Liver (tissue), 9 donors: ENCODE data around the gene TTC28. TPM values are rescaled to one million over a fixed set of nuclear protein-coding genes. Genes with fewer than 3 reads are reported as not detected.

Experiments used
- DNase-seq: peaks from one replicate; pipeline ENCODE4 v3.0.0-alpha.2; 2017; ENCODE audit warnings: low spot score
- H3K27ac ChIP-seq, 2 donors: one replicate each; pipeline ENCODE4 v1.7.0; 2013; ENCODE audit warnings: inconsistent platforms in 2 of 2, low read length in 2 of 2, control low read depth in 1 of 2, low read depth in 1 of 2, mild to moderate bottlenecking in 1 of 2
- H3K27me3 ChIP-seq, 4 donors: one replicate each; pipeline versions ENCODE4 v1.6.1 to v1.7.0; 2013; ENCODE audit warnings: low read length in 3 of 4, inconsistent platforms in 1 of 4, mild to moderate bottlenecking in 1 of 4, moderate library complexity in 1 of 4; ENCODE audit not compliant: control insufficient read depth in 4 of 4, insufficient read depth in 4 of 4
- H3K36me3 ChIP-seq, 4 donors: one replicate each; pipeline versions ENCODE4 v1.6.1 to v1.7.0; 2013; ENCODE audit warnings: low read length in 3 of 4, mild to moderate bottlenecking in 3 of 4, low read depth in 1 of 4, moderate library complexity in 1 of 4; ENCODE audit not compliant: control insufficient read depth in 4 of 4, insufficient read depth in 3 of 4
- H3K4me1 ChIP-seq, 4 donors: one replicate each; pipeline versions ENCODE4 v1.6.1 to v1.7.0; 2013; ENCODE audit warnings: low read length in 3 of 4, mild to moderate bottlenecking in 3 of 4, moderate library complexity in 1 of 4; ENCODE audit not compliant: control insufficient read depth in 4 of 4, insufficient read depth in 4 of 4
- H3K4me3 ChIP-seq, 3 donors: one replicate each; pipeline versions ENCODE4 v1.6.1 to v1.7.0; 2013; ENCODE audit warnings: low read length in 3 of 3, control low read depth in 1 of 3, low read depth in 1 of 3, mild to moderate bottlenecking in 1 of 3
- H3K9ac ChIP-seq, 2 donors: one replicate each; pipeline ENCODE4 v1.7.0; 2013; ENCODE audit warnings: low read length in 2 of 2, mild to moderate bottlenecking in 2 of 2, moderate library complexity in 2 of 2, control low read depth in 1 of 2, low read depth in 1 of 2
- H3K9me3 ChIP-seq, 4 donors: one replicate each; pipeline versions ENCODE4 v1.6.1 to v1.7.0; 2013; ENCODE audit warnings: low read length in 3 of 4; ENCODE audit not compliant: control insufficient read depth in 4 of 4
- ATF3 ChIP-seq: IDR thresholded peaks from 2 replicates; pipeline ENCODE4 v1.6.1; 2016; ENCODE audit warnings: antibody characterized with exemption
- EGR1 ChIP-seq, 2 donors: IDR thresholded peaks; 2 replicates each; pipeline ENCODE4 v1.6.1; 2016 to 2018; ENCODE audit warnings: antibody characterized with exemption in 2 of 2, low read depth in 2 of 2
- FOXA1 ChIP-seq: IDR thresholded peaks from 2 replicates; pipeline ENCODE4 v1.6.1; 2016; ENCODE audit warnings: antibody characterized with exemption
- FOXA2 ChIP-seq: IDR thresholded peaks from 2 replicates; pipeline ENCODE4 v1.6.1; 2016; ENCODE audit warnings: antibody characterized with exemption
- GABPA ChIP-seq, 2 donors: IDR thresholded peaks in 1 of 2; conservative IDR thresholded peaks in 1 of 2; 2 replicates each; pipeline ENCODE4 v1.6.1; 2016; ENCODE audit warnings: antibody characterized with exemption in 2 of 2, mild to moderate bottlenecking in 1 of 2, moderate library complexity in 1 of 2
- HNF4A ChIP-seq, 2 donors: conservative IDR thresholded peaks; 2 replicates each; pipeline ENCODE4 v1.6.1; 2016; ENCODE audit warnings: antibody characterized with exemption in 2 of 2, mild to moderate bottlenecking in 2 of 2
- JUND ChIP-seq, 2 donors: IDR thresholded peaks; 2 replicates each; pipeline ENCODE4 v1.6.1; 2016; ENCODE audit warnings: antibody characterized with exemption in 2 of 2
- REST ChIP-seq: IDR thresholded peaks from 2 replicates; pipeline ENCODE4 v1.6.1; 2016; ENCODE audit warnings: antibody characterized with exemption, mild to moderate bottlenecking
- SP1 ChIP-seq: IDR thresholded peaks from 2 replicates; pipeline ENCODE4 v1.6.1; 2018; ENCODE audit warnings: antibody characterized with exemption, mild to moderate bottlenecking
- WGBS: extraction: QIAGEN DNeasy Blood & Tissue Kit; methylation state at CpG from one replicate; pipeline ENCODE4 v1.1.7; 2013; 5-methylcytosine and 5-hydroxymethylcytosine counted together
- polyA plus RNA-seq, 2 donors: library from polyadenylated mRNA; stranded (reverse) in 1 of 2; unstranded in 1 of 2; fragments of 200-250 nt in 1 of 2; fragments of >200 nt in 1 of 2; fragmentation: Nextera tagmentation in 1 of 2; extraction: Ambion mirVana in 1 of 2; gene quantifications; one replicate each; pipeline versions ENCODE4 v1.2.1 to v1.2.3, GENCODE V29; 2013 to 2015
- total RNA-seq, 2 donors: library from RNA; depleted of rRNA; stranded (reverse); fragments of >200 nt; gene quantifications; one replicate each; pipeline ENCODE4 v1.2.3, GENCODE V29; 2014
- TF ChIP-seq, protein P1 (sequence below): IDR thresholded peaks from 2 replicates; pipeline ENCODE4 v1.6.1; 2016; ENCODE audit warnings: antibody characterized with exemption
- TF ChIP-seq, protein P2 (sequence below): fragments of 150-350 bp; IDR thresholded peaks from 2 replicates; pipeline ENCODE4 v1.5.1; 2017; ENCODE audit warnings: improper control_type of control experiment, low read depth, low read length; ENCODE audit not compliant: missing input control
- donor health status: healthy.
- donor health status: healthy.
- donor health status: healthy.
- donor health status: healthy.
- donor health status: healthy.

The TTC28 gene
- total and polyA plus RNA-seq, 4 donors = 4.2 to 19.4 (median 5.9) TPM

DNA sequence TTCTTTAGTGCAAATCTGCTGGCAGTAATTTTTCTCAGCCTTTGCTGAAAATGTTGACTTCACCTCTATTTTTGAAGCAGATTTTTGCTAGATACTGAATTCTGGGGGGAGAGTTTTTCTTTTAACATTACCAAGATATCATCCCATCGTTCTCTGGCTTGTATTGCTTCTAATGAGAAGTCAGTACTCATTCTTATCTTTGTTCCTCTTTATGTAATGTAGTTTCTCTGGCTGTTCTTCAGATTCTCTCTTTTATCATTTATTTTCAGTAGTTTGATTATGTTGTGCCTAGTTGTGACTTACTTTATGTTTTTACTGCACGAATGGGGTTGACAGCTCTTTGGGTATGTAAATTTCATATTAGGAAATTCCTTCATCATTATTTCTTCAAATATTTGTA is 441.9 kb downstream of the TTC28 start:
- Histone ChIP-seq H3K27me3 (no peaks in the 10 kb centered on the region), H3K9ac (no peak overlapping the region), H3K4me1 (peaks cover 0 to 1% (median 0%) of the 10 kb centered on the region in 4 donors), H3K9me3 (no peaks in the 10 kb centered on the region), H3K36me3 (no peaks in the 10 kb centered on the region), H3K4me3 (no peak overlapping the region), H3K27ac (no peak overlapping the region)
- DNase-seq = no peak
- no peak for TF ChIP-seq JUND (IDR thresholded peaks at IDR 0.05)
- TF ChIP-seq REST = no peak
- TF ChIP-seq, protein P1, sequence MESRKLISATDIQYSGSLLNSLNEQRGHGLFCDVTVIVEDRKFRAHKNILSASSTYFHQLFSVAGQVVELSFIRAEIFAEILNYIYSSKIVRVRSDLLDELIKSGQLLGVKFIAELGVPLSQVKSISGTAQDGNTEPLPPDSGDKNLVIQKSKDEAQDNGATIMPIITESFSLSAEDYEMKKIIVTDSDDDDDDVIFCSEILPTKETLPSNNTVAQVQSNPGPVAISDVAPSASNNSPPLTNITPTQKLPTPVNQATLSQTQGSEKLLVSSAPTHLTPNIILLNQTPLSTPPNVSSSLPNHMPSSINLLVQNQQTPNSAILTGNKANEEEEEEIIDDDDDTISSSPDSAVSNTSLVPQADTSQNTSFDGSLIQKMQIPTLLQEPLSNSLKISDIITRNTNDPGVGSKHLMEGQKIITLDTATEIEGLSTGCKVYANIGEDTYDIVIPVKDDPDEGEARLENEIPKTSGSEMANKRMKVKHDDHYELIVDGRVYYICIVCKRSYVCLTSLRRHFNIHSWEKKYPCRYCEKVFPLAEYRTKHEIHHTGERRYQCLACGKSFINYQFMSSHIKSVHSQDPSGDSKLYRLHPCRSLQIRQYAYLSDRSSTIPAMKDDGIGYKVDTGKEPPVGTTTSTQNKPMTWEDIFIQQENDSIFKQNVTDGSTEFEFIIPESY = no peak
- TF ChIP-seq FOXA1 = no peak
- TF ChIP-seq HNF4A (conservative IDR thresholded peaks at IDR 0.05) = no peak
- TF ChIP-seq SP1 = no peak
- WGBS = 93% methylated on average over 2 of the region's 2 CpGs

DNA sequence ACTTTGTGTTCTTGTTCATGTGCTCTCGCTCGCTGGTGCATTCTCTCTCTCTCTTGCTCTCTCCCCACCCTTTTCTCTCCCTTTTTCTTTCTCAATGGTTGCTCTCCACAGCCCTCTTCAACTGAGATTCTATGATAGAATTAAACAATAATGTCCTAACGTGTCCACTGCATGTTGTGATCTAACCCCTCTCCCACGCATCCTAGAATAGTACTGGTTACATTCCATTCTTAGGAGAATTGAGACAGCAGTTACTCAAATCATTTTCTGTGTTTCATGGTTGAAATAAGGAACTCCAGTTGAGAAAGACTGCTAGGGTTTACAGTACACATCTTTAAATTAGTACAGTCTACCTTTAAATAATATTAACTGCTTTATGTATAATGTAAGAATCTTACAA is 442.5 kb downstream of the TTC28 start:
- TF ChIP-seq GABPA (IDR thresholded peaks at IDR 0.05 in 1 of 2, conservative IDR thresholded peaks at IDR 0.05 in 1 of 2) = no peak
- TF ChIP-seq EGR1 (IDR thresholded peaks at IDR 0.05; ENCODE audit: low read depth in 2 of 2) = no peak
- TF ChIP-seq JUND (IDR thresholded peaks at IDR 0.05) = no peak
- TF ChIP-seq FOXA2 = no peak
- TF ChIP-seq, protein P2, sequence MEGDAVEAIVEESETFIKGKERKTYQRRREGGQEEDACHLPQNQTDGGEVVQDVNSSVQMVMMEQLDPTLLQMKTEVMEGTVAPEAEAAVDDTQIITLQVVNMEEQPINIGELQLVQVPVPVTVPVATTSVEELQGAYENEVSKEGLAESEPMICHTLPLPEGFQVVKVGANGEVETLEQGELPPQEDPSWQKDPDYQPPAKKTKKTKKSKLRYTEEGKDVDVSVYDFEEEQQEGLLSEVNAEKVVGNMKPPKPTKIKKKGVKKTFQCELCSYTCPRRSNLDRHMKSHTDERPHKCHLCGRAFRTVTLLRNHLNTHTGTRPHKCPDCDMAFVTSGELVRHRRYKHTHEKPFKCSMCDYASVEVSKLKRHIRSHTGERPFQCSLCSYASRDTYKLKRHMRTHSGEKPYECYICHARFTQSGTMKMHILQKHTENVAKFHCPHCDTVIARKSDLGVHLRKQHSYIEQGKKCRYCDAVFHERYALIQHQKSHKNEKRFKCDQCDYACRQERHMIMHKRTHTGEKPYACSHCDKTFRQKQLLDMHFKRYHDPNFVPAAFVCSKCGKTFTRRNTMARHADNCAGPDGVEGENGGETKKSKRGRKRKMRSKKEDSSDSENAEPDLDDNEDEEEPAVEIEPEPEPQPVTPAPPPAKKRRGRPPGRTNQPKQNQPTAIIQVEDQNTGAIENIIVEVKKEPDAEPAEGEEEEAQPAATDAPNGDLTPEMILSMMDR = no peak
- TF ChIP-seq ATF3 = no peak
- Histone ChIP-seq H3K36me3 (no peaks in the 10 kb centered on the region), H3K9me3 (no peaks in the 10 kb centered on the region), H3K4me1 (peaks cover 0 to 1% (median 0%) of the 10 kb centered on the region in 4 donors), H3K27ac (no peak overlapping the region), H3K4me3 (no peak overlapping the region), H3K27me3 (no peaks in the 10 kb centered on the region), H3K9ac (no peak overlapping the region)
- no peak for DNase-seq
- 95% methylated on average over 4 of the region's 4 CpGs for WGBS
